ENCODE results near the gene SMARCD1. TPM values are rescaled to one million over a fixed set of nuclear protein-coding genes. Genes with fewer than 3 reads are reported as not detected.

The SMARCD1 gene
- total RNA-seq, 1 experiment from 2014 or later, result 84.9 TPM

- H3K27ac ChIP-seq (ENCODE audit: low read length), result no peak overlapping the region
- BruUV-seq (replicated peaks), result no TSS peak
- ChIA-PET CTCF (interaction anchor here (0.6 to 3.9 kb wide), 2 partner anchors 10 to 99 kb away, joined by 3 to 13 read pairs; no protein-coding TSS in a partner anchor), POLR2A (no interaction called here)
- in situ Hi-C loops (cut with HindIII; ENCODE audit: low pct_unique_long_range_greater_than_20kb, low sequenced_read_pairs) (no loop called here), intact Hi-C loops (cut with micrococcal nuclease; ENCODE audit: unreplicated experiment) (no loop called here)
- no peaks in the 10 kb centered on the region for H3K27me3 ChIP-seq (ENCODE audit: control insufficient read depth, insufficient read depth, low read length)
- TF ChIP-seq CTCF (IDR thresholded peaks at IDR 0.05) (no peak), TCF7L2 (IDR thresholded peaks at IDR 0.05; ENCODE audit: low read depth, low read length) (no peak), REST (IDR thresholded peaks at IDR 0.05; ENCODE audit: insufficient read depth in 1 of 2, low read depth in 2 of 2, low read length in 1 of 2) (no peak), POLR2AphosphoS5 (IDR thresholded peaks at IDR 0.05; ENCODE audit: low read depth, low read length) (no peak), SIN3A (IDR thresholded peaks at IDR 0.05; ENCODE audit: borderline replicate concordance, insufficient read depth, low read depth, low read length) (no peak)
- H3K9me3 ChIP-seq (ENCODE audit: control insufficient read depth, insufficient read depth, low read depth, low read length), result no peaks in the 10 kb centered on the region
- no peak overlapping the region for H3K4me3 ChIP-seq (ENCODE audit: low read depth in 2 of 2, low read length in 2 of 2)
- no peak for DNase-seq (ENCODE audit: low read depth, low spot score)
- ATAC-seq, result no peak
- 0 out of 2 replicates have a peak, but pooled peaks cover 3% of the 10 kb centered on the region for H3K4me1 ChIP-seq (ENCODE audit: control insufficient read depth, insufficient read depth, low read length)
- no peaks in the 10 kb centered on the region for H3K36me3 ChIP-seq (ENCODE audit: control insufficient read depth, insufficient read depth, low read length)
These were observed 18.7 kb upstream of the SMARCD1 start for GRCh38 chr12:50066402-50066801.

- in situ Hi-C loops (cut with HindIII; ENCODE audit: low pct_unique_long_range_greater_than_20kb, low sequenced_read_pairs), result no loop called here
- no peaks in the 10 kb centered on the region for H3K36me3 ChIP-seq (ENCODE audit: control insufficient read depth, insufficient read depth, low read length)
These were observed 16.1 kb upstream of the SMARCD1 start for GRCh38 chr12:50069069-50069468.

More at GRCh38 chr12:50069069-50069468, 16.1 kb upstream of the SMARCD1 start:
- Histone ChIP-seq H3K27ac (ENCODE audit: low read length) (no peak overlapping the region), H3K4me1 (ENCODE audit: control insufficient read depth, insufficient read depth, low read length) (0 out of 2 replicates have a peak, but pooled peaks cover 3% of the 10 kb centered on the region), H3K4me3 (ENCODE audit: low read depth in 2 of 2, low read length in 2 of 2) (no peak overlapping the region), H3K9me3 (ENCODE audit: control insufficient read depth, insufficient read depth, low read depth, low read length) (no peaks in the 10 kb centered on the region), H3K27me3 (ENCODE audit: control insufficient read depth, insufficient read depth, low read length) (no peaks in the 10 kb centered on the region)
- DNase-seq (ENCODE audit: low read depth, low spot score), result no peak
- BruUV-seq (replicated peaks), result no TSS peak
- no peak for ATAC-seq
- TF ChIP-seq REST (IDR thresholded peaks at IDR 0.05; ENCODE audit: insufficient read depth in 1 of 2, low read depth in 2 of 2, low read length in 1 of 2) (no peak), TCF7L2 (IDR thresholded peaks at IDR 0.05; ENCODE audit: low read depth, low read length) (no peak), POLR2AphosphoS5 (IDR thresholded peaks at IDR 0.05; ENCODE audit: low read depth, low read length) (no peak), SIN3A (IDR thresholded peaks at IDR 0.05; ENCODE audit: borderline replicate concordance, insufficient read depth, low read depth, low read length) (no peak), CTCF (IDR thresholded peaks at IDR 0.05) (no peak)
- ChIA-PET CTCF (interaction anchor here (0.7 to 3.3 kb wide), 3 partner anchors 13 to 102 kb away, joined by 5 to 30 read pairs (median 6); no protein-coding TSS in a partner anchor), POLR2A (no interaction called here)
- intact Hi-C loops (cut with micrococcal nuclease; ENCODE audit: unreplicated experiment), result no loop called here

Data from Panc1 (cell line).